ENCODE results near the gene SETDB1. TPM values are rescaled to one million over a fixed set of nuclear protein-coding genes. Genes with fewer than 3 reads are reported as not detected.
"Not testable (repeated sequence)": the region's sequence is repeated elsewhere in the genome, so short reads cannot be mapped to it uniquely, and the experiment has no call there.

The SETDB1 gene
- total RNA-seq, 4 donors from 2014 or later, result 25.0 to 61.9 (median 38.5) TPM

DNA sequence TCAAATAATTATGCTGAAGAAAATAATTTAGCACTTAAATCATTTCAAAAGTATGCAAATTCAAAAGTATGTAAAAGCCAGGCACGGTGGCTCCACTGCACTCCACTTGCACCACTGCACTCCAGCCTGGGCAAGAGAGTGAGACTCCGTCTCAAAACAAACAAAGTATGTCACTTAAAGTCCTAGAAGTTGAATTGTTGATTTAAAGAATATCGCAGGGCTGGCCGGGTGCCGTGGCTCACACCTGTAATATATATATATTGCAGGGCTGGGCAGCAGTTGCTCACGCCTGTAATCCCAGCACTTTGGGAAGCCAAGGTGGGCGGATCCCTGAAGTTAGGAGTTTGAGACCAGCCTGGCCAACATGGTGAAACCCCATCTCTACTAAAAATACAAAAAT is 8.8 kb upstream of the SETDB1 start:
- TF ChIP-seq POLR2AphosphoS5 (IDR thresholded peaks at IDR 0.05) (no peak), POLR2A (IDR thresholded peaks at IDR 0.05) (no peak), EP300 (IDR thresholded peaks at IDR 0.05) (no peak), CTCF (IDR thresholded peaks at IDR 0.05) (no peak)

GRCh38 chr1:150922519-150922975 is 3.6 kb upstream of the SETDB1 start:
- H3K36me3 ChIP-seq, result peaks cover 1% of the 10 kb centered on the region
- H3K9me3 ChIP-seq, result no peaks in the 10 kb centered on the region
- H3K4me3 ChIP-seq, result no peak overlapping the region
- DNase-seq (ENCODE audit: low spot score in 2 of 2), result peak; percentile 78 to 82
- 29% methylated on average over 2 of the region's 2 CpGs for WGBS
- no peaks in the 10 kb centered on the region for H3K27me3 ChIP-seq
- H3K4me1 ChIP-seq, result peaks cover 24% of the 10 kb centered on the region
- TF ChIP-seq CTCF (IDR thresholded peaks at IDR 0.05), result peak; percentile 58 to 69
- TF ChIP-seq POLR2A (IDR thresholded peaks at IDR 0.05), result no peak
- H3K27ac ChIP-seq, result no peak overlapping the region

More for the DNA sequence above, 8.8 kb upstream of the SETDB1 start:
- Histone ChIP-seq H3K9me3 (no peaks in the 10 kb centered on the region), H3K27me3 (no peaks in the 10 kb centered on the region), H3K27ac (no peak overlapping the region), H3K4me1 (peaks cover 4% of the 10 kb centered on the region), H3K36me3 (no peaks in the 10 kb centered on the region), H3K4me3 (no peak overlapping the region)
- WGBS, result 85% methylated on average over 5 of the region's 7 CpGs
- DNase-seq (ENCODE audit: low spot score in 2 of 2), result no peak

GRCh38 chr1:150925080-150925479 is 1.1 kb upstream of the SETDB1 start:
- TF ChIP-seq POLR2A (IDR thresholded peaks at IDR 0.05) (no peak), POLR2AphosphoS5 (IDR thresholded peaks at IDR 0.05) (no peak), EP300 (IDR thresholded peaks at IDR 0.05) (no peak), CTCF (IDR thresholded peaks at IDR 0.05) (no peak)
- Histone ChIP-seq H3K9me3 (no peaks in the 10 kb centered on the region), H3K27ac (no peak overlapping the region), H3K4me1 (peaks cover 25% of the 10 kb centered on the region), H3K4me3 (peak overlapping the region; percentile 73), H3K36me3 (peaks cover 25% of the 10 kb centered on the region), H3K27me3 (no peaks in the 10 kb centered on the region)
- 84% methylated on average over 23 of the region's 23 CpGs for WGBS
- peak in 1 of 2 donors; percentile 42 for DNase-seq (ENCODE audit: low spot score in 2 of 2)

DNA sequence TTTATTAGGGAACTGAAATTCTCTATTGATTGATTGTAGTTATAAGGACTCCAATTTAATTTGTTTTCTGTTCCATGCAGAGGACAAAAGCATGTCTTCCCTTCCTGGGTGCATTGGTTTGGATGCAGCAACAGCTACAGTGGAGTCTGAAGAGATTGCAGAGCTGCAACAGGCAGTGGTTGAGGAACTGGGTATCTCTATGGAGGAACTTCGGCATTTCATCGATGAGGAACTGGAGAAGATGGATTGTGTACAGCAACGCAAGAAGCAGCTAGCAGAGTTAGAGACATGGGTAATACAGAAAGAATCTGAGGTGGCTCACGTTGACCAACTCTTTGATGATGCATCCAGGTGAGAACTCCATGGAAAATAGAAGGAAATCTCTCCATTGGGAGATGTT is 1.5 kb downstream of the SETDB1 start:
- DNase-seq (ENCODE audit: low spot score in 2 of 2), result no peak
- peaks cover 48% of the 10 kb centered on the region for H3K36me3 ChIP-seq
- no peak overlapping the region for H3K4me3 ChIP-seq
- no peaks in the 10 kb centered on the region for H3K27me3 ChIP-seq
- peaks cover 19% of the 10 kb centered on the region for H3K4me1 ChIP-seq
- no peak overlapping the region for H3K27ac ChIP-seq
- no peaks in the 10 kb centered on the region for H3K9me3 ChIP-seq
- TF ChIP-seq EP300 (IDR thresholded peaks at IDR 0.05) (no peak), POLR2AphosphoS5 (IDR thresholded peaks at IDR 0.05) (no peak), POLR2A (IDR thresholded peaks at IDR 0.05) (no peak), CTCF (IDR thresholded peaks at IDR 0.05) (no peak)
- WGBS, result 87% methylated on average over 4 of the region's 4 CpGs

DNA sequence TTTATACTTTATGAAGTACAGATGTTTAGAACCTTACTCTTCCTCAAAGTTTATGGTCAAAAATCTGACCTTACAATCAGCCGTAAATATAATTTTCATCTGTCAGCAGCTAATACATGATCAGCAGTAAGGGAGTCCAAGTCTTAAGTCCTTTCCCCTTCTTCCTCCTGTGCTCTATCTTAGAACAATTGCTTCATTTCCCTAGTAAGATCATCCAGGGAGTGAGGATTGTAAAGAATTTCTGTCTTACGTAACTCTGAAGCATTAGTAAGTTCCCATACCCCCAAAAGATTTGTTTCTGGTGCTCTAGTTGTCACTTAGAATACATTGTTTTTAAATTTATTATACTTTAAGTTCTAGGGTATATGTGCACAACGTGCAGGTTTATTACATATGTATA is 2.1 kb downstream of the SETDB1 start:
- WGBS, result 94% methylated on average over 3 of the region's 3 CpGs
- H3K36me3 ChIP-seq, result peaks cover 55% of the 10 kb centered on the region
- no peaks in the 10 kb centered on the region for H3K9me3 ChIP-seq

GRCh38 chr1:150928775-150929174 is 2.6 kb downstream of the SETDB1 start:
- Histone ChIP-seq H3K36me3 (peaks cover 58% of the 10 kb centered on the region), H3K4me1 (peaks cover 18% of the 10 kb centered on the region)
- not testable (repeated sequence) for H3K9me3 ChIP-seq; H3K27me3 ChIP-seq; H3K27ac ChIP-seq; DNase-seq (ENCODE audit: low spot score in 2 of 2); H3K4me3 ChIP-seq
- 98% methylated on average over 6 of the region's 6 CpGs for WGBS

More for the DNA sequence above, 2.1 kb downstream of the SETDB1 start:
- H3K27ac ChIP-seq, result no peak overlapping the region
- TF ChIP-seq POLR2AphosphoS5 (IDR thresholded peaks at IDR 0.05) (no peak), EP300 (IDR thresholded peaks at IDR 0.05) (no peak), CTCF (IDR thresholded peaks at IDR 0.05) (no peak), POLR2A (IDR thresholded peaks at IDR 0.05) (no peak)
- peaks cover 18% of the 10 kb centered on the region for H3K4me1 ChIP-seq
- no peaks in the 10 kb centered on the region for H3K27me3 ChIP-seq
- no peak for DNase-seq (ENCODE audit: low spot score in 2 of 2)
- H3K4me3 ChIP-seq, result no peak overlapping the region
